H4 (cell line): ENCODE data around the gene SPG7. TPM values are rescaled to one million over a fixed set of nuclear protein-coding genes. Genes with fewer than 3 reads are reported as not detected.
"Not testable (repeated sequence)": the region's sequence is repeated elsewhere in the genome, so short reads cannot be mapped to it uniquely, and the experiment has no call there.

Experiments
- DNase-seq: peaks from one replicate; pipeline ENCODE4 v3.0.0-alpha.2; 2015; ENCODE audit warnings: low spot score
- total RNA-seq: library from RNA; depleted of rRNA; stranded (reverse); fragments of >200 nt; shearing (Covaris generic); gene quantifications from 2 replicates; pipeline ENCODE4 v1.2.3, GENCODE V29; 2014; rRNA removed

Gene SPG7
- total RNA-seq: 45.0 and 46.7 TPM in 2 replicates

DNA sequence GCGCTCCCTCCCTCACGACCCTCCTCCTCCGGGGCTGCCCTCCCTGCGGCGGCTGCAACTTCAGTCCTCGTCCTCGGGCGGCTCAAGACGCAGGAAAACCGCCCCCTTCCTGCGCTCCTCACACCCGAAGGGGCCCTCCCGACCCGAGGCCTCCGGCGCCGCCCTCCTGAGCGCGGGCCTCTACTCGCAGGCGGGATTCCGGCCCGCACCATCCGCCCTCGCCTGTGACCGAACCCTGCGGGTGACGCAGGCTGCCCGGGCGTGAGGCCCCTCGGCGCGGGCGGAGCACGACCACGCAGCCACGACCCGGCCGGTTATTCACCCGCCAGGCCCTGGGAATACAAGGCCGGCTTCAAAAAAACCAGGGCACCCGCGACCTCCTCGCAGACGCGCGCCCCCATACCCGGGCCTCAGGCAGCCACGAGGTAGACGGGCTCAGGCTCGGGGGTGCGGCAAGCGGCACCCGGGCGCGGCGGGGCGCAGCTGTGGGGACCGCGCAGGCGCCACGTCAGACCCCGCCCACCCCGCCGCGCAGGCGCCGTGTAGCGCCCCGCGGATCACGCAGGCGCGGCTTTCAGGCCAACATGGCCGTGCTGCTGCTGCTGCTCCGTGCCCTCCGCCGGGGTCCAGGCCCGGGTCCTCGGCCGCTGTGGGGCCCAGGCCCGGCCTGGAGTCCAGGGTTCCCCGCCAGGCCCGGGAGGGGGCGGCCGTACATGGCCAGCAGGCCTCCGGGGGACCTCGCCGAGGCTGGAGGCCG is at the start of gene SPG7:
SPG7 (plus strand) TSS at position 570 of the 757 bp plus-strand sequence; CDS start at position 585, 15 bp downstream.
- peak; percentile 74 for DNase-seq

GRCh38 chr16:89458551-89458950 is 49.7 kb upstream of the SPG7 start:
- no peak for DNase-seq

DNA sequence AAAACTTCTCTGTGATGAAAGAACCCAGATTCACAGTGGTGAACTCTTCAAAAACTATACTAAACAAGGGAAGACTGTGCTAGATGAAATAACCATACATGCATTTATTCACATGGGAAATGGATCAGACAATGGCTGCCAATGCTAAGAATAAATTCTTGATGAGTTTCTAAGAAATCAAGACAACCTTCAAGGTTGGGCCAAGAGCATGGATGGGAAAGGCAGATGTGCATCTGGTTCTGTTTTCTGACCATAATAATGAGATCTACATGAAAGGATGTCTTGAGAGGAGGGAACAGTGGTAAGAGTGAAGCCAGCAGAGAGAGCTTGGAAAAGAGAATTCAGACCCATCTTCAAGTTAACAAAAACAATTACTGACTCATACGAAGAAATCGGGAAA is 49.2 kb upstream of the SPG7 start:
- DNase-seq: no peak

- no peak for DNase-seq
Observed at GRCh38 chr16:89460556-89460955, 47.6 kb upstream of the SPG7 start.

GRCh38 chr16:89461890-89462289 is 46.3 kb upstream of the SPG7 start:
- not testable (repeated sequence) for DNase-seq

- DNase-seq: not testable (repeated sequence)
Observed at GRCh38 chr16:89462639-89463038, 45.6 kb upstream of the SPG7 start.

- not testable (repeated sequence) for DNase-seq
Observed at GRCh38 chr16:89463312-89463711, 44.9 kb upstream of the SPG7 start.

- DNase-seq: no peak
Observed at GRCh38 chr16:89466920-89467319, 41.3 kb upstream of the SPG7 start.

DNA sequence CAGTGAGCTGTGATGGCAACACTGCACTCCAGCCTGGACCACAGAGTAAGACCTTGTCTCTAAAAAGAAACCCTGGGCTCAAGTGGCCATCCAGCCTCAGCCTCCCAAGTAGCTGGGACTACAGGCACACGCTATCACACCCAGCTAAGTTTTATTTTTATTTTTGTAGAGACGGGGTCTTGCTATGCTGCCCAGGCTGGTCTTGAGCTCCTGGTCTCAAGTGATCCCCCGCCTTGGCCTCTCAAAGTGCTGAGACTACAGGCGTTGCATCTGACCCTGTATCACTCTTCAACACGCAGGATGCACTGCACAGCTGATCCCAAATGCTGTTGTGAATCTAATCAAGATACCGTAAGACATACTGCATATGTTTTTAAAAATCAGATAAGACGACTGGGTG is 40.8 kb upstream of the SPG7 start:
- no peak for DNase-seq

GRCh38 chr16:89472711-89473075 is 35.5 kb upstream of the SPG7 start:
- DNase-seq: no peak

- no peak for DNase-seq
Observed at GRCh38 chr16:89473136-89473712, 35.0 kb upstream of the SPG7 start.

GRCh38 chr16:89473791-89474414 is 34.3 kb upstream of the SPG7 start:
- DNase-seq: no peak

GRCh38 chr16:89475144-89475543 is 33.1 kb upstream of the SPG7 start:
- no peak for DNase-seq

DNA sequence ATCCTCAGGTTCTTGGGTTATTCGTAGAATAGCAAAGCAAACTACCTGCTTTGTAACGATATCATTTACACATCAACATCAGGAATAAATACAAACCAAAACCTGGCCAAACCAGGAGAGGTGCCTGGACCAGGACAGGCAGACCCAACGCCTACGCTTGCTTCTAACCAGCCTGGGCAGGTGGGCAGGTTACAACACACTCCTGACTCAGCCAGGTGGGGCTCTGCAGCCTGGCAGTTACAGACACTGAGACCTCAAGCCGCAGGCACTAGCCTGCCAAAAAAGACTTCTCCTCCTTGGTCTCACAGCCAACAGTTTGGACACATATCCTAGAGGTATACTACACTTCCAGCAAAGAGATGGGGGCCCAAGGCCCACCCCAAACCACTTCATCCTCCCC is 31.8 kb upstream of the SPG7 start:
- no peak for DNase-seq

GRCh38 chr16:89476811-89477261 is 31.4 kb upstream of the SPG7 start:
- no peak for DNase-seq

GRCh38 chr16:89478576-89479221 is 29.5 kb upstream of the SPG7 start:
- no peak for DNase-seq

DNA sequence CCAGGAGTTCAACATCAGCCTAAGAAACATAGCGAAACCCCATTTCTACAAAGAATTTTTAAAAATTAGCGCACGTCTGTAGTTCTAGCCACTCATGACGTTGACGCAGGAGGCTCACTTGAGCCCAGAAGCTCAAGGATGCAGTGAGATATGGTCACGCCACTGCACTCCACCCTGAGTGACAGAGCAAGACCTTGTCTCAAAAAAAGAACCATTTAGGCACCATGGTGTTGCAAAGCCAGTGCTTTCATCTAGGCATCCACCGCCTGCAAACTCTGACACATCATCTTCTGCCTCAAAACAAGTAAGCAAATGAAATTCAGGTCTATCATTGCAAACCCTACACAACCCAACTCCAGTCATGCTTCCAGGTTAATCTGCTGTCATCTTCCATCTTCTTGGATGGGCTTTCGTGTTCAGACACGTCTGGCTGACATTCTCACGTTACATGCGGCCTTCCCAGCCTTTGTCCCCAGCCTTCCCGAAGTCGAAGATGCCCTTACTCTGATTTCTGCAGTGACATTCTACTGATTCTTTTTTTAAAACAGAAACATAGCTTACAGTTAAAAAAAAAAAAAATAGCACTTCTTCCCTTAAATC is 26.7 kb upstream of the SPG7 start:
- DNase-seq: no peak

- no peak for DNase-seq
Observed at GRCh38 chr16:89482150-89482816, 25.9 kb upstream of the SPG7 start.

GRCh38 chr16:89482817-89483205 is 25.4 kb upstream of the SPG7 start:
- DNase-seq: no peak

- DNase-seq: no peak
Observed at GRCh38 chr16:89484041-89484501, 24.1 kb upstream of the SPG7 start.

GRCh38 chr16:89484923-89485679 is 23.1 kb upstream of the SPG7 start:
- DNase-seq: no peak
